ENCODE measurements around the gene AOC3. TPM values are rescaled to one million over a fixed set of nuclear protein-coding genes. Genes with fewer than 3 reads are reported as not detected.

AOC3 gene
- total and polyA plus RNA-seq, 2 of the 4 experiments (the other 2 are of a cell fraction) = 0.17 TPM; not detected in 1

DNA sequence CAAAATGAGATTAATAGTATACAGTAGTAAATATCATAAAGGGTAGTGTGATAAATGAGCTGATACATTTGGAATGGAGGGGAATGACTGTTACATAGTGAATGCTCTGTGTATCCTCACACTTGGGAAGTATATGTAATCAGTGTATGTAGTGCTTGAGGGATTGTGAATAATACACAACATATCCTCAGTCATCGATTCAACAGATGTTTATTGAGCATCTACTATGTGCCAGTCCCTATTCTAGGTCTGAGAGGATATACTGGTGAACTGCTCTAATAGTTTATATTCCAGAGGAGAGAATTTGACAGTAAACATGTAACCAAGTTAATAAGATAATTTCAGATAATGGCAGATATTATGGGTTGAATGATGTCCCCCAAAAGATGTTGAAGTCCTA, 23.5 kb upstream of the AOC3 start:
- TF ChIP-seq RCOR1 (IDR thresholded peaks at IDR 0.05; ENCODE audit: insufficient replicate concordance, low read length) (no peak), CHD1 (IDR thresholded peaks at IDR 0.05; ENCODE audit: low read depth, low read length) (no peak), FOS (IDR thresholded peaks at IDR 0.05; ENCODE audit: low read depth, low read length) (no peak), CTCF (conservative IDR thresholded peaks at IDR 0.05; ENCODE audit: low read depth, low read length) (no peak), MAZ (IDR thresholded peaks at IDR 0.05; ENCODE audit: borderline replicate concordance, low read depth, low read length) (no peak)
- TF ChIP-seq, protein P1, sequence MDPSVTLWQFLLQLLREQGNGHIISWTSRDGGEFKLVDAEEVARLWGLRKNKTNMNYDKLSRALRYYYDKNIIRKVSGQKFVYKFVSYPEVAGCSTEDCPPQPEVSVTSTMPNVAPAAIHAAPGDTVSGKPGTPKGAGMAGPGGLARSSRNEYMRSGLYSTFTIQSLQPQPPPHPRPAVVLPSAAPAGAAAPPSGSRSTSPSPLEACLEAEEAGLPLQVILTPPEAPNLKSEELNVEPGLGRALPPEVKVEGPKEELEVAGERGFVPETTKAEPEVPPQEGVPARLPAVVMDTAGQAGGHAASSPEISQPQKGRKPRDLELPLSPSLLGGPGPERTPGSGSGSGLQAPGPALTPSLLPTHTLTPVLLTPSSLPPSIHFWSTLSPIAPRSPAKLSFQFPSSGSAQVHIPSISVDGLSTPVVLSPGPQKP (IDR thresholded peaks at IDR 0.05; ENCODE audit: borderline replicate concordance, low read depth, low read length) = no peak
- DNase-seq = no peak
- Histone ChIP-seq H3K9me1 (ENCODE audit: insufficient read depth, low read length) (no peaks in the 10 kb centered on the region), H3K9me3 (ENCODE audit: control insufficient read depth, insufficient read depth, low read length) (no peaks in the 10 kb centered on the region), H2BK5ac (ENCODE audit: low read depth, low read length, poor library complexity, severe bottlenecking) (no peak overlapping the region), H3K27ac (ENCODE audit: insufficient read depth, low read length) (no peak overlapping the region), H3K4me1 (ENCODE audit: control insufficient read depth, insufficient read depth, low read length) (no peaks in the 10 kb centered on the region; the same call in 1 of the 2 replicates), H3K36me3 (ENCODE audit: control insufficient read depth, insufficient read depth, low read length) (no peaks in the 10 kb centered on the region), H3K9ac (ENCODE audit: low read depth, low read length) (no peak overlapping the region), H3K4ac (ENCODE audit: low read depth, low read length) (no peak overlapping the region), H2AK9ac (replicated peaks; ENCODE audit: low read depth, low read length, poor library complexity) (no peak overlapping the region), H2BK120ac (ENCODE audit: low read depth, low read length) (no peak overlapping the region), H2AFZ (replicated peaks; ENCODE audit: low read length, poor library complexity) (no peak overlapping the region), H2AK5ac (ENCODE audit: low read depth, low read length) (no peak overlapping the region), H3K14ac (replicated peaks; ENCODE audit: low read depth, low read length) (no peak overlapping the region), H2BK20ac (ENCODE audit: low read depth, low read length) (no peak overlapping the region), H4K91ac (ENCODE audit: insufficient read depth, low read depth, low read length) (no peak overlapping the region), H3K4me2 (ENCODE audit: low read depth, low read length) (no peak overlapping the region), H4K5ac (ENCODE audit: low read depth, low read length) (no peak overlapping the region), H3K4me3 (ENCODE audit: insufficient read depth, low read depth, low read length) (no peak overlapping the region), H4K8ac (ENCODE audit: low read depth in 2 of 2, low read length in 2 of 2) (no peak overlapping the region), H3K23ac (ENCODE audit: low read depth, low read length) (no peak overlapping the region), H3K56ac (ENCODE audit: extremely low read depth, insufficient read depth, low read length) (no peak overlapping the region), H2BK15ac (ENCODE audit: low read depth, low read length) (no peak overlapping the region), H4K20me1 (ENCODE audit: insufficient read depth, low read length) (no peaks in the 10 kb centered on the region), H3K18ac (ENCODE audit: low read depth, low read length) (no peak overlapping the region), H3K27me3 (ENCODE audit: control insufficient read depth, insufficient read depth, low read length) (no peaks in the 10 kb centered on the region), H3K79me1 (ENCODE audit: low read depth in 1 of 2, low read length in 2 of 2) (peaks cover 16 to 23% of the 10 kb centered on the region in 2 experiments)
- dilution Hi-C loops (cut with HindIII; ENCODE audit: low sequenced_read_pairs, unreplicated experiment) = no loop called here
- CTCF ChIA-PET = no interaction called here
- BruUV-seq (replicated peaks) = no TSS peak
- POLR2A ChIA-PET (ENCODE audit: unreplicated experiment) = no interaction called here
- ATAC-seq (ENCODE audit: low read depth) = no peak
- intact Hi-C loops (cut with micrococcal nuclease) = no loop called here
- in situ Hi-C loops (cut with MboI; ENCODE audit: low sequenced_read_pairs) = no loop called here
- WGBS, 2 experiments (ENCODE audit: extremely low coverage in 2 of 2, insufficient read length in 1 of 2) = no CpG with 5 or more reads among the region's 1 CpG

Data from IMR-90 (cell line).